Measurements from ENCODE around the gene CARD9.

The CARD9 gene

GRCh38 chr9:136401173-136401922 lies 27.9 kb upstream of the CARD9 start:
- DNase-seq, result no peak

- peak; percentile 89 for DNase-seq
Observed at GRCh38 chr9:136400038-136400834, 26.8 kb upstream of the CARD9 start, which contains the start of gene SNAPC4. Gene SNAPC4, minus strand, starts transcription at chr9:136400170. Its CDS starts 1,742 bp downstream, at chr9:136398428.

DNA sequence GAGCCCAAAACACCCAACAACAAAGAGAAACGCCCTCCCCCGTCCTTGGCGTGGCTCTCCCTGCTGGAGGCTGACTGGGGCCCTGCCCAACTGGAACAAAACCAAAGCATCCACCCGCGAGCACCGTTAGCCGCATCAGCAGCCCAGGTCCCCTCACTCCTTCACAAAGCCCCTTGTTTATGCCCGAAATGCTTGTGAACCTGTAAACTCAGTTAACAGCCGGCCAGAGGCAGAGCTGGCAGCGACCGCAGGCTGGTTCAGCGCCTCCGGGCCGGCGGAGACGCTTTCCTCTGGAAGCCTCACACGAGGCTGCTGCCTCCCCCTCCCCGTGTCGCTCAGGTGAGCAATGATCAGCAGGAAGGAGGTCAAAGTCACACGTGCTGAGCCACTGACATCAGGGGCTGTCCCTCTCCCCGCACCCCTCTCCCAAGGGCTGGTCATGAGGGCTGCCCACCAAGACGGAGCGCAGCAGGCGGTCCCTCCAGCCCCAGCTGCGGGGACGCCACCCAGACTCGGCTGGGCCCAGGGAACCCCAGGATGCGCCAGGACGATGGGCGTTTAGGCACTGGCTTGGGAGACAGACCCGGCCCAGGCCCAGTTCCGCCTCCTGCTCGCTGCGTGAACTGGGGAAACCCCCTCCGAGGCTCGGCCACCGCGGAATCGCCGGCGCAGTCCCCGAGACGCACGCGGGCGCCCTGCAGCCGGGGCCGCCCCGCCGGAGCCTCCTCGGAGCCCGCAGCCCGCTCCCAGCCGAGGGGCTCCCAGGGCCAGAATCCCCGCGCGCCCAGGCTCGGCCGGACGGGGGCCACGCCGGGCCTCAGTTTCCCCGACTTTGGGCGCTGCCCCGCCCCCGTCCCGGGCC lies 25.9 kb upstream of the CARD9 start:
- peak; percentile 49 for DNase-seq

DNA sequence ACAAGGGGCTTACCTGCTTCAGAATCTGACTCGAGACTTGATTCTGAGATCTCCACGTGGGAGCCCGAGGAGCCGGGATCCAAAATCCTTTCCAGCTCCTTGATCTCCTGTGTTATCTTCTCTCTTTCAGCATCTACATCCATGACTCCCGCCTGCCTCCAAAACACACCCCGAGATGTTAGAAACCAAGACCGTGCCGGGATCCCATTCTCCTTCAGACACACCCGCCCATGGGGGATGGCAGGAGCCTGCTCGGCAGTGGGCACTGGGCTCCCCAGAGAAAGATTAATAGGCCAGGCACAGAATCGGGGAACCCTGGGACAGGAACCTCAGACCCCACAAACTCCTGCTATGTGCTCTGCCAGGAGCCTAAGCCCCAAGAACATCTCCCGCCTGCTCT lies 24.8 kb upstream of the CARD9 start:
- no peak for DNase-seq

DNA sequence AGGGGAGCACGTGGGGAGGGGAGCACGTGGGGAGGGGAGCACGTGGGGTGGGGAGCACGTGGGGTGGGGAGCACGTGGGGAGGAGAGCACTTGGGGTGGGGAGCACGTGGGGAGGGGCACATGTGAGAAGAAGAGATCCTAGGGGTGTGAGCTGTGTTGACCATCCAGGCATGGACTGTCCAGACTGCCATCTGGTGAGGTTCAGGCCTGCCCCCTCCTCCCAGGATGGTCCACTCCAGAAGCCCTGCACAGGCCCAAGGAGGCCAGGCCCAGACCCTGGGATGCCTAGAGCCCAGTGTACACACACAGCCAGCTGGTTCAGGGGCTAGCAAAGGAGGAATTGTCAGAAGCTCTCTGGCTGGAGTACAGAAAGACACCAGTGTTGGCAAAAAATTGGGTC lies 24.2 kb upstream of the CARD9 start:
- no peak for DNase-seq

DNA sequence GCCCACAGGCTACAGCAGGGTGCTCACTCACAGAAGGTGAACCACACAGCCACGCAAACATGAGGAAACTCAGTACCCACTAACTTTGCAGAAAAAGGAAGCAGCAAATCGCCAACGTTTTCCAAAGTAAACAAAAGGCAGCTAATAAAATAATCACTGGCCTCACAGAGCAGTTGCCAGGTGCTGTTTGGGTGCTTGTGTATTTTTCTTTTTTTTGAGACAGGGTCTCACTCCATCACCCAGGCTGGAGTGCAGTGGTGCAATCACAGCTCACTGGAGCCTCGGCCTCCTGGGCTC lies 22.7 kb upstream of the CARD9 start:
- DNase-seq, result no peak

DNA sequence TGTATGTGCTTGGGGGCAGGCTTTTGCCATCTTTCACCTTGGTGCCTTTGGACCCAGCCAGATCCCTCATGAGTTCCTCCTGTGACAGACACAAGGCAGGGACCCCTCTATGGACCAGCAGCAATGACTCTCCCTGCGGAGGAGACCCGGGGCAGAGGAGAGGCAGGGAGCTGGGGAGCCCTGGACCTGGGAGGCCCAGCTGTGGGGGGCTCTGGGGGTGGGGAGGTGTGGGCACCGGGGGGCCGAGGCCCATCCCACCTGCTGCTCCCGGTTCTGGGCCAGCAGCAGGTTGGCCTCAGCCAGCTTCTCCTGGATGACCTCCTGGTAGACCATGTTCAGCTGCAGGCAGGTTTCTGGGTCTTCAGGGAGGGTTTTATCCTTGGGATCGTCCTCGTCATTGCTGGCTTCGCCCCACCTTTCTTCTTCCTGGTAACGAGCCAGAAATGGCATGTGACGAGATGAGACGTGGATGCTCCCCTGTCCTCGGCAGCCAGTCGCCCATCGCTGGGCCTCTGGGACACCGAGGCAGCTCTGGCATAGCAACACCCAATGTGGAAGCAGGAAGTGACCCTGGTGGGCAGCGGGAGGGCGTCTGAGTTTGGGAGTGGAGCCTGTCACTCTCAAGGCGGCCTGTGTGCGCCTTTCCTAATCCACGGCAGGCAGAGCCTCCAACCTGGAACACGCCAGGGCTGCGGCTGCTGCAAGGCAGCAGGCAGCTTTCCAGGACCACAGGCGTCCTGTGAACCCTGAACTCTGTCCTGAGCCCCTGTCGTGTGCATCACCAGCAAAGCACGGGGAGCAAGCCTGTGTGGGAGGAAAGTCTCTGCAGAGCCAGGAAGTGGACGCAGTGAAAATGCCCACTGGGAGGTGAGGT lies 22.1 kb upstream of the CARD9 start:
- DNase-seq, result no peak

DNA sequence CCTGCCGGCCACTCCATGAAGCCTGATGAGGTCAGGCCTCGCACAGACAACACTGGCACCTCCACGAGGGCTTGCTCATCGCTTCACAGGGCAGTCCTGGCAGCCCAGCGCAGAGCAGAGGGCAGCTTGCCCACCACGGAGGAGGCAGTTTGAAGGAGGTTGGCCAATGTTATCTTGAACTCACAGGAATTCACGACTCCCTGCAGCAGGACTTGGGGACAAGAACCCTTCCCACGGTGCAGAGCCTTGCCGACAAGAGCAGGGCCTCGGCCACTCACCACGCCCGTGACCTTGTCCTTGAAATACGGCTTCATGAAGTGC lies 21.5 kb upstream of the CARD9 start:
- DNase-seq, result no peak

- no peak for DNase-seq
Observed at GRCh38 chr9:136394312-136395019, 21.0 kb upstream of the CARD9 start.

DNA sequence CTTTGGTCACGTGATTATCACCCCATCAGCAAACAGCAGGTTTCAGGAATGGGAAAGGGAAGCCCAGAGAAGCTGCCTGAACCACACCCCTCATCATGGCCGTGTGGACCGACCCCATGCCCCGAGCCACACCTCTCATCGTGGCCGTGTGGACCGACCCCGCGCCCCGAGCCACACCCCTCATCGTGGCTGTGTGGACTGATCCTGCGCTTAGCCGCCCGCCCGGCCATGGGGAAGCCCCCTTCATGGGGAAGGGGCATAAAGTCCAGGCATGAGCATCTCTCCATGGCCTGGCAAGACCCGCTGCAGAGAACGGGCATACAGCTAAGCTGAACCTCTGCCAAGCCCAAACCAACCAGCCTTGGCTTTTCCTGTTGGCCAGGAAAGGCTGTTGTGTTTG lies 20.1 kb upstream of the CARD9 start:
- no peak for DNase-seq

GRCh38 chr9:136392538-136393449 lies 19.3 kb upstream of the CARD9 start:
- no peak for DNase-seq

- no peak for DNase-seq
Observed at GRCh38 chr9:136391737-136392537, 18.5 kb upstream of the CARD9 start.

DNA sequence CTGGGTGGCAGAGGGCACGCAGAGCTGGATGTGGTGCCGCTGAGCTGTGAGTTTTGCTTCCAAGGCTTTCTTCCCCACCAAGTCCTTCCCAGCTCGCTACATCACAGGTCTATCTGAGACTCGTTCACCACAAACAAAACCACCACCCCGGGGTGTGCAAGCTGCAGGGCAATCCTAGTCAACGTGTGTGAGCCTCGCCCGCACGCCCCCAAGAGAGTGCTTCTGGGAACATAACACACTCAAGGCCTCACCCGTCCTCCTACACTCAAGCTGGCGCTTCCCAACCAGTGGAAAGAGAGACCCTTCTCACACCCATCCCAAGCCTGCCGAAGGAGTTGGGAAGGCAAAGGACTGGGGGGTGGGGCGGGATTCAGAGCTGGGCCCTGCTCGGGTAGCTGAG lies 15.9 kb upstream of the CARD9 start:
- DNase-seq, result no peak

DNA sequence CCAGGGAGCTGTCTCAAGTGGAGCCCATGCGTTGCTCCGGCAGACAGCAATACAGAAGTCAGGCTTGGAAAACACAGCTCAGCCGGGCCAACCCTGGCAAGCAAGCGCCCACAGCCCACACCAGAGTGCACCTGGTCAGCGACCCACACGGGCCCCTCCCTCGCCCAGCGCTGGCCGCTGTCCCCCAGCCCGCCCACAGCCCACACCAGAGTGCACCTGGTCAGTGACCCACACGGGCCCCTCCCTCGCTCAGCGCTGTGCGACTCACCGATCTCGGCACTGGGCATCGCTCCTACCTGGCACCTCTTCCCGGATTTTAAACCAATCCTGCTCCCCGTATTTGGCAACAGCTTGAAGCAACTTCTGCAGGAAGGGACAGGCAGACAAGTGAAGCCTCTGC lies 13.7 kb upstream of the CARD9 start:
- no peak for DNase-seq

GRCh38 chr9:136386018-136386417 lies 12.5 kb upstream of the CARD9 start:
- peak; percentile 37 for DNase-seq

DNA sequence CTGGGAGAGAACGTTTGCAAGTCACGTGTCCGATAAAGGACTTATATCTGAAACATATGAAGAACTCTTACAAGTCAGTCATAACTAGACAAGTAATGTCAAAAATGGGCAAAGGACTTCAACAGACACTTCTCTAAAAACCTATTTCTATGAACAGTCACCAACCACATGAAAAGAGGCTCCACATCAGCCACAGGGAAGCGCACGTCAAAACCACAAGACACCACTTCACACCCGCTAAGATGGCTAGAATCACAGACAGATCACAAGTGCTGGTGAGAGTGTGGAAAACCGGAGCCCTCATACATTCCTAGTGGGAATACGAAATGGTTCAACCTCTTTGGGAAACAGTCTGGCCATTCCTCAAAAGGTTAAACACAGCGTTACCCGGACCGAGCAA lies 11.5 kb upstream of the CARD9 start:
- DNase-seq, result no peak

DNA sequence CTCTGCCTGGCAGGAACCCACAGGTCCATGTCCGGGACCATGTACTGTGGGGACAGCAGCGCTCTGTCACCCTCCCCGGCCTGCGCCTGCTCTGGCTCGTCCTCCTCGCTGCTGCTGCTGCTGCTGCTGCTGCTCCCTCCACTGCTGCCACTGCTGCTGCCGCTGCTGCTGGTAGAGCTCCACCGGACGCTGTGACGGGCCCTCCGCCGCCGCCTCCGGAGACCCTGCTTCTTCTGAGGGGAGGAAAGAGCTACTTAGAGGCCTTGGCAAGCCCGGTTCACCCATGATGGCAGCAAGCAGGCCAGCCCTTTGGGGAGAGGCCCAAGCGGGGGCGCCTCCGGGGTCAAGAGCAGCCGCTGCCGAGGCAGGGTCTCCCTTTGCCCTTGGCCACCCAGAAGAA lies 10.0 kb upstream of the CARD9 start:
- DNase-seq, result no peak

GRCh38 chr9:136381966-136382513 lies 8.6 kb upstream of the CARD9 start:
- no peak for DNase-seq

GRCh38 chr9:136381311-136381710 lies 7.8 kb upstream of the CARD9 start:
- DNase-seq, result no peak

- no peak for DNase-seq
Observed at GRCh38 chr9:136380381-136380780, 6.9 kb upstream of the CARD9 start.

All from inflammatory macrophage treated with lipopolysaccharide for 4 hours (primary cell).